ENCODE data around the gene RPN1. TPM values are rescaled to one million over a fixed set of nuclear protein-coding genes. Genes with fewer than 3 reads are reported as not detected.

Gene RPN1
- total RNA-seq, 2 experiments from 2014 or later = 193 to 196 TPM

Other genes with a start within 250 kb of the RPN1 start
- not detected for gene DNAJB8, start 183.9 kb downstream of the RPN1 start, total RNA-seq
- gene GATA2, start 157.6 kb downstream of the RPN1 start, total RNA-seq = under 1 TPM; 0.08 to 0.13 TPM
- 100 to 1,000 TPM; 280 to 286 TPM for gene RAB7A, start 75.4 kb upstream of the RPN1 start, total RNA-seq
- 10 to 100 TPM; 47.4 to 56.1 TPM for gene ACAD9, start 228.8 kb upstream of the RPN1 start, total RNA-seq

All from activated CD8-positive, alpha-beta memory T cell treated with anti-CD3 and anti-CD28 coated beads for 36 hours (primary cell).